A549 (cell line): Measurements from ENCODE around the gene INTS6L.

Experiments used
- CTCF ChIP-seq: fragments of >200 bp; sonication (Bioruptor Twin); formaldehyde crosslinking; IDR thresholded peaks from 3 replicates; pipeline ENCODE4 v1.5.1; 2016
- EP300 ChIP-seq, 2 experiments: fragments of >200 bp; sonication (Bioruptor Twin); formaldehyde crosslinking; IDR thresholded peaks; 2 replicates in 1 of 2; 3 replicates in 1 of 2; pipeline ENCODE4 v1.6.1; 2016 to 2017
- FOSB ChIP-seq: fragments of 250-450 bp; sonication (Bioruptor Pico); IDR thresholded peaks from 2 replicates; pipeline ENCODE4 v1.5.0; 2020; ENCODE audit warnings: mild to moderate bottlenecking, moderate library complexity
- HOXA7 ChIP-seq: fragments of 250-450 bp; sonication (Bioruptor Pico); IDR thresholded peaks from 2 replicates; pipeline ENCODE4 v1.5.0; 2020; ENCODE audit warnings: mild to moderate bottlenecking, moderate library complexity
- POLR2A ChIP-seq: IDR thresholded peaks from 2 replicates; pipeline ENCODE4 v1.6.1; 2012; ENCODE audit warnings: mild to moderate bottlenecking, low read length
- SMC3 ChIP-seq: fragments of >200 bp; sonication (Bioruptor Twin); formaldehyde crosslinking; IDR thresholded peaks from 3 replicates; pipeline ENCODE4 v1.6.1; 2018; ENCODE audit warnings: inconsistent platforms
- TF ChIP-seq, protein P1 (sequence below): IDR thresholded peaks from 2 replicates; pipeline ENCODE4 v1.6.1; 2012

DNA sequence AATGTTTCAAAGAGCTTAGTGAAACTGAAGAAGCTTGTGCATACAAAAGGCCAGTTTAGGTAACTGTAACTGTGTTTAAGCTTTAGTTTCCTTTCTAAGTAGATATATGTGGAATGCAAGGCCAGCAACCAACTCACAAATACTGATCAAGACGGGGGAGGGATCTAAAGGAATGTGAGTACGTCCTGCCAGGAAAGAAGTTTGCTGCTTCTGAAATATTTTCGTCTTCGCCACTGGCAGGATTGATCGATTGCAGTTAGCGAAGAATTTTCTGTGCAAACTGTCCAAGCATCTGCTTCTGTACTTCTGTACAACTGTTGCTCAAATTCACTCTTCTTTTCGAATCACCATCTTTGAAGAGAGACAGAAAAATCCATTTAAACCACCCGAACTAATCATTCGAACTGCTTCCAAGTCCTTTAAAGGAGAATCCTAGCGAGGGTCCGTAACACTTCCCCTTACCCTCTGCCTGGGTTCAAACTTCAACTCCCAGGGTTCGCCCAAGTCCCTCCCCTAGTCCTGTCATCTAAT, 373 bp upstream of the INTS6L start:
- TF ChIP-seq FOSB (CRISPR knock-in tag) (no peak), POLR2A (no peak), CTCF (no peak), SMC3 (no peak), HOXA7 (CRISPR knock-in tag) (no peak), EP300 (IDR thresholded peaks at IDR 0.05) (no peak)
- TF ChIP-seq, protein P1, sequence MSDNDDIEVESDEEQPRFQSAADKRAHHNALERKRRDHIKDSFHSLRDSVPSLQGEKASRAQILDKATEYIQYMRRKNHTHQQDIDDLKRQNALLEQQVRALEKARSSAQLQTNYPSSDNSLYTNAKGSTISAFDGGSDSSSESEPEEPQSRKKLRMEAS: no peak
